GM21576 (cell line): Measurements from ENCODE around the gene LRR1.
"Not testable (repeated sequence)": the region's sequence is repeated elsewhere in the genome, so short reads cannot be mapped to it uniquely, and the experiment has no call there.

Source experiments
- ATAC-seq: cut with Tn5 transposase; IDR thresholded peaks from one replicate; pipeline ENCODE4 v1.9.1; 2021; ENCODE audit warnings: mild to moderate bottlenecking, moderate library complexity; ENCODE audit not compliant: unreplicated experiment

LRR1 gene

DNA sequence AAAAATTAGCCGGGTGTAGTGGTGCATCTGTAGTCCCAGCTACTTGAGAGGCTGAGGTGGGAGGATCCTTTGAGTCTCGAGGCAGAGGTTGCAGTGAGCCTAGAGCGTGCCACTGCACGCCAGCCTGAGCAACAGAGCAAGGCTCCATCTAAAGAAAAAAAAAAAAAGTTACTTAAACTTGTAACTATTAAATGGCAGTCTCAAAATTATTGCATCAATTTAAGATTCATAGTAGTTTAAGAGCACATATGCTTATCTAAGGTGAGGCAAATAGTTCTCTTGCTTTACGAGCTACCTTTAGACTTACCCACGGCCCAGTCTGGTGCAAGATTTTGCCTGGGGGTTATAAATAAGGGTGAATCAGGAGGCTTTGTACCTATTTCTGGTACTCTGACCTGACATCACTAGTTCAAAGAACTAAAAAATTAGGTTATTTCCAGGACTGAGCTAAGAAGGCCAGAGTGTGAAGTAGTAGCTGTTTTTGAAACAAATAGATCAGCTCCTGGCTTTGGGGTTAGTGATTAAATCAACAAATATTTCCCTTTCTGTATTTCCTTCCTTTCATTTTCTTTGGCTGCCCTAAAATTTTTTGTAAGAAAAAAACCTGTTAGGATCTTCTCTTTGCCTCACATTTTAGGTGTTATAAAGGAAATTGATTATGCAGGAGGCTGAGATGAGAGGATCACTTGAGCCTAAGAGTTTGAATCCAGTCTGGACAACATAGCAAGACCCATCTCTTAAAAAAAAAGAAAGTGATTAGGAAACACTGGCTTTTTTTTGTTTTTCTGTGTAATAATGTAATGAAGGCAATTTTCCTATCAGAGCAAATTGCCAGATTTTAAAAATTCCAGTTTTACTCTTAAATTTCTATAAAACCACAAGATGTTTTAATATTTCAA lies 25.4 kb downstream of the LRR1 start:
- no peak for ATAC-seq

DNA sequence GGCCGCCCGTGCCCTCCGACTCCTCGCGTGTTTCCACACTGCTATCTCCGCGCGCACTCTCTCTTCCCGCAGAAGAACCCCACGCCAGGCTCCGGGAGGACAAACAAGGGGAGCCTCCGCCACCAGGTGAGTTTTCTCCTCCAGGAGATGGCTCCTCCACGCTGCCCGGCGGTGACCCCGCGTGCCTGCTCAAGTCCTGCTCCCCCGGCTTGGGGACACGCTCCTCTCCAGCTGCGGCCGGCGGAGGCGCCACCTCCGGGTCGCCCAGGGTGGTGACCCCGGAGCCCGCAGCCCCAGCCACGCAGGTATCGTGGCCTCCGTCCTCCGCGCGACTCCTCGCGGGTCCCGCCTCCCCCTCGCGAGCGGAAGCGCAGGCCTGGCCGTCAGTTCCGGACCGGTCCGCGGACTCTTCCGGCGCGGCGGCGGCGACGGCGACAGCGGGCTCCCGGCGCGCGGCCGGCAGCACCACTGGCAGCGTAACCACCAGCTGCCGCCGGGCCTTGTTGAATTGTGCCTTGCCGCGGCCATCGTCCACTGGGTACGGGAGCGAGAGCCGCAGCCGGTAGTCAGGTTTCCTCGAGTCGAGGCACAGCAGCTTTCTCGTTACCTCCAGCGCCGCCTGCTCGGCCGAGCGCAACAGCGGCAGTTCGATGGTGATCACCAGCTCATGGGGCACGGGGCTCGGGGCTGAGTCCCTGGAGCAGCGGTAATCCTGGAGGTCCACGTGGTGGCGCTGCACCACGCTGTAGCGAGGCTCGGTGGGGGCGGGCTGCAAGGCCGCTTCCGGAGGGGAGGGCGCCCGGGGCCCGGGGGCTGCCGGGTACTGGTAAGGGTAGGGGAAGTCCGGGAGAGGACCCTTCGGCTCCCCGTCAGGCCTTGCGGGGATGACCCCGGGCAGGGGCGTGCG lies 35.2 kb downstream of the LRR1 start:
- peak; percentile 72 for ATAC-seq

DNA sequence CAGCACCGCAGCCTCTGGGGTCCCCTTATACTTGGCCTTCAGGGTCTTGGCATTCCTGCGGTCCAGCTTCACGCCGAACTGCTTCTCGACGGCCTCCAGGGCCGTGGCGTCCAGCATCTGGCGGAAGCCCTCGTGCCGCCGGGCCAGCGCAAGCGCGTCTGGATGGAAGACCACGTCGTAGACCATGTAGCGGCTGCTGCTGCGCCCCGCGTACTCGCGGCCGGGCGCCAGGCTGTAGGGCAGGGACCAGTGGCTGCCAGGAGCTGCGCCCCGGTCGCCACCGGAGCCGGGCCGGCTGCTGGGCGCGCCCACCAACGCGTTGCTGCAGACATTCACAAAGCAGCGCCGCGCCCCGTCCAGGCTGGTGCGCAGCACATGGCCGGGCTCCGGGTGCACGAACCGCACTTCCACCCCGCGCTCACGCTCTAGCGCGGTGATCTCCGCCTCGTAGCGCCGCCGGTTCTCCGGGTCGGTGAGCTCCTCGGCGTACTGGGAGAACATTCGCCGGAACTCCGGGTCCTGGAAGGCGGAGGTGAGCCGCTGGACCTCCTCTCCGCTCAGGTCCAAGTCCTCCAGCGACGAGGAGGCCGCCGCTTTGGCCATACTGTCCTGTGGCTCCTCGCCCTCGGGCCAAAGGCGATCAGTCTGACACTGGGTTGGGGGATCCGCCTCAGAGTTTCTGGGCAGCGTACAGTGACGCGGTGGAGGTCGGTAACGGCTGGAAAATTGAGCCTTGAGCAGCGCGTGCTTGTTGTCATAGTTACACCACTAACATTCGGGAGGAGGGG lies 36.0 kb downstream of the LRR1 start, which contains the start of gene DNAAF2:
TSS of gene DNAAF2 (minus strand) at position 698 of the 788 bp plus-strand sequence. CDS start at position 603, 95 bp downstream.
- peak; percentile 37 for ATAC-seq

DNA sequence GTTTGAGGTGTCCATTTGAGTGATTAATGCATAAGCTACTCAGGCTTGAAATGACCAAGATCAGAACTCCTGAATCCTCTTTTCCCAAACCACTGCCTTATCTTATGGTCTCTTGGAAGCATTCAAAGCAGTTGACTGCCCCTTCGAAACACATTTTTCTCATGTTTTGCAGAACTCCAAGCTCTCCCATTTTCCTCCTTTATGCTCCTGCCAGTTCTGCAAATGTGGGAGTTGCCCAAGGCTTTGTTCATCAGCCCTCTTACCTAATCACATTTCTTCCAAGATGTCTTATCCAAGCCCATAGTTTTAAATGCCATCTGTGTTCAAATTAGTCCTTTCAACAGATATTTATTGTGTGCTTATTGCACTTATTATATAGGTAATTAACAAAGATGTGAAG lies 38.1 kb downstream of the LRR1 start:
- no peak for ATAC-seq

DNA sequence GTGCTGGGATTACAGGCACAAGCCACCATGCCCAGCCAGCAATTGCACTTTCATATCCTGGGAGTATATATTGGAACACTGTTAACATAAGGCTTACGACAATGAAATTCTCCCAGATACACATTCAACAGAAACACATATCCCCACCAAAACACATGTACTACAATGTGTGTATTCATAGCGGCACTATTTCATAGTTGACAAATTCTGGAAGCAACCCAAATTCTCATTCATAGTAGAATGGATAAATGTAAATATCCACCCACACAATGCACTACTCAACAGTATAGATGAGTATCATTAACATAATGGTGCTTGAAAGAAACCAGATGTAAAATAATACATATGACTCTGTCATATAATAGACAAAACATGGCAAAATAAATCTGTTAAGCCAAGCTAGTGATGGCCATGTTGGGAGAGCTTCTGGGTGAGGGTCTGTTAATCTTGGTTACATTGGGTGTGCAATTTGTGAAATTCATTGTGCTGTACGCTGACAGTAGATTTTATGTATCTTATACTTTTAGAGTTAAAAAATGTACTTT lies 38.9 kb downstream of the LRR1 start:
- ATAC-seq = no peak

DNA sequence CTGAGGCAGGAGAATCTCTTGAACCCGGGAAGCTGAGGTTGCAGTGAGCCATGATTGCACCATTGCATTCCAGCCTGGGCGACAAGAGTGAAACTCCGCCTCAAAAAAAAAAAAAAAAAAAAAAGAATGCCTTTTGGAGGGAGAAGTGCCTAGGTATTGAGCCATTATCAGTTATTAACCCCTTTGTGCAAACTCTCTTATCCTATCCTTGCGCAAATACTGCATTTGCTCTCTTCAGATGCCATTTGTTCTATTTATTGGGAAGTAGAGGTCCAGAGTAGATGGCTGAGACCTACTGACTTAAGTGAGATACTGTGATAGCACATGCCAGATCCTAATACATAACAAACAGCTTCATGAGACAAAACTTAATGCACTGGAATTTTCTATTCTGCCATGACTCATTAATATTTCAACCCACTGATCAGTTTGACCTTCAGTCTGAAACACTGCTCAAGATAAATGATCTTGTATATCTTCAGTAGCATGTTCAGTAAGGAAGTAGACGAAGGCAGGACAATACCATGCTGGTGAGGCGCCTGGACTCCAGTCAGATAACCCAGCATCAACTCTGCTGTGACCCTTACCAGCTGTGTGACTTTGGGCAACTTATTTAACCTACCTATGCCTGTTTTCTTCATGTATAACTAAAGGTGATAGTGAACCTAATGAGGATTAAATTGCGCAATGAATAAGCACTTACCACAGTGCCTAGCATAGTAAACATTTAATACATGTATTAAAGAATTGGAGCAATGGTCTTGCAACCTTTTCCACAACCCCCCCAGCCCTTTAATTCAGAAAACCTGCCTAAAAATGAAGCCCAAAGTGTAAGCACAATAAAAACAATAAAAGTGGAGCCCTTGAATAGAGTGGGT lies 42.0 kb downstream of the LRR1 start:
- no peak for ATAC-seq

DNA sequence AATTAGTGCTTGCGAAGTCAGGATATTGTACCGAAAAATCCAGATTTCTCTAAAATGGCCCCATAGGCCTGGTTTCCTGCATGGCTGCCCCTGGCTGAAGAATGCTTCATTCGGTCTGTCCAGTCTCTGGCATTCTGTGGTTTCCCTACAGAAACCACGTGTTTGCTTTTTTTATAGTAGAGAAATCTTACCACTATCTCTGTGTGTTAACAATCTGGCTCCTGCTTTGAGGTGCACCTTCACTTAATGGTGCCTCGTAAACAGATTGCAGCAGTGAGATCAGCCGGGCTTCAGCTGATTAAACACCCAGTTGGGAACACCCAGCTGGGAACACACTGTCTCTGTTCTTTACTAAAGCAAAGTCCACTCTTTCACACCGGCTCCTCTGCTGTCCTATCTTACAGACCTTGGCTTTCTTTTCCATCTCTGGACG lies 43.0 kb downstream of the LRR1 start:
- no peak for ATAC-seq

DNA sequence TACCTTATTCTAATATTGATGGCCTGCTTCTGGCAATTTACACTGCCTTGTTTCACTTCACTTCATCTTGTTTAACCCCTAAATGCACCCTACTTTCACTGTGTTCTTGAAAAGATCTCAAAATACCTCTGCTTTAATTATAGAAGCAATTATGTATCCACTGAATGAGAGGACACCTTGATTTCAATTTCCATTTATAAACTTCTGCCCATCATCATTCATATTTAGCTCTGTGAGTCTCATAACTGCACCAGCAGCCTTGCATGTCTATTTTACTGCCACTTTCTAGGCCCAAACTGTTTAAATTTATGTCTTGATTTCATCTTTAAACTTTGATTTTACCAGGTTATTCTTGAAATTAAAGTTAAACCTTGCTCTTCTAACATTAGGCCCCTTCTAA lies 43.4 kb downstream of the LRR1 start:
- no peak for ATAC-seq

DNA sequence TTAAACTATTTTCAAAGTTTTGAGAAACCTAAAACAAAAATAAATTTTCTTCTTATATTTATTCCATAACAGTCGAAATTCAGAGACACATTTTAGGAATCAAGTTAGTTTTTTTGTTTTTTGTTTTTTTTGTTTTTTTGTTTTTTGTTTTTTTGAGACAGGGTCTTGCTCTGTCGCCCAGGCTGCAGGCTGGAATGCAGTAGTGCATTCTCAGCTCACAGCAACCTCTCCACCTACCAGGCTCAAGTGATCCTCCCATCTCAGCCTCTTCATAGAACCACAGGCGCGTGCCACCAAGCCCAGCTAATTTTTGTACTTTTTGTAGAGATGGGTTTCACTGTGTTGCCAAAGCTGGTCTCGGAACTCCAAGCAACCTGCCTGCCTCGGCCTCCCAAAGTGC lies 54.8 kb downstream of the LRR1 start:
- ATAC-seq = no peak

DNA sequence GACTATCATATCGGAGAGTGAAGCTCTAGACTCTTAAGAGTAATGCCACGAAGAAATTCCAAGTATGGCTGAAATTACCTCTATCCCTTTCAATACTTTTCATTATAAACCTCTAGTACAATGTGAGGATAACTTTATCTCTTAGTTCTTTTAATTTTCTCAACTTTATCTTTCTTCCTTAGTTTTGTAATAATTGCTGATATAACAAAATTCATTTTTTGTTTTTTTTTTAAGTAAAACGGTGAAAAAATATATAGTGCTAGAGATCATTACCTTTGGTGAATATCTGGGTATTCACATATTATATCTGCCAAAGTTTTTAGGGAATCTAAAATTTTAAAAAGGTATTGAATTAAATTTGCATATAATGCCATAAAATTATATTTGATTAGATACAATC lies 55.8 kb downstream of the LRR1 start:
- no peak for ATAC-seq

DNA sequence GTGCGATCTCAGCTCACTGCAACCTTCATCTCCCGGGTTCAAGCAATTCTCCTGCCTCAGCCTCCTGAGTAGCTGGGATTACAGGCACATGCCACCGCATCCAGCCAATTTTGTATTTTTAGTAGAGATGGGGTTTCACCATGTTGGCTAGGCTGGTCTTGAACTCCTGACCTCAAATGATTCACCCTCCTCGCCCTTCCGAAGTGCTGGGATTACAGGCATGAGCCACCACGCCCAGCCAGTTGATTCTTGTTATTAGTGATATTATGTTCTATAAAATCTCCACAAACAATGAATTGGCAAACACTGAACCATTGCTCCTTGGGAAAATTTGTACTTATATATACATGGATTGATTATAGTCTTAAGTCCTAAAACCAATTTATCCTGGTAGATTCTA lies 58.8 kb downstream of the LRR1 start:
- not testable (repeated sequence) for ATAC-seq

DNA sequence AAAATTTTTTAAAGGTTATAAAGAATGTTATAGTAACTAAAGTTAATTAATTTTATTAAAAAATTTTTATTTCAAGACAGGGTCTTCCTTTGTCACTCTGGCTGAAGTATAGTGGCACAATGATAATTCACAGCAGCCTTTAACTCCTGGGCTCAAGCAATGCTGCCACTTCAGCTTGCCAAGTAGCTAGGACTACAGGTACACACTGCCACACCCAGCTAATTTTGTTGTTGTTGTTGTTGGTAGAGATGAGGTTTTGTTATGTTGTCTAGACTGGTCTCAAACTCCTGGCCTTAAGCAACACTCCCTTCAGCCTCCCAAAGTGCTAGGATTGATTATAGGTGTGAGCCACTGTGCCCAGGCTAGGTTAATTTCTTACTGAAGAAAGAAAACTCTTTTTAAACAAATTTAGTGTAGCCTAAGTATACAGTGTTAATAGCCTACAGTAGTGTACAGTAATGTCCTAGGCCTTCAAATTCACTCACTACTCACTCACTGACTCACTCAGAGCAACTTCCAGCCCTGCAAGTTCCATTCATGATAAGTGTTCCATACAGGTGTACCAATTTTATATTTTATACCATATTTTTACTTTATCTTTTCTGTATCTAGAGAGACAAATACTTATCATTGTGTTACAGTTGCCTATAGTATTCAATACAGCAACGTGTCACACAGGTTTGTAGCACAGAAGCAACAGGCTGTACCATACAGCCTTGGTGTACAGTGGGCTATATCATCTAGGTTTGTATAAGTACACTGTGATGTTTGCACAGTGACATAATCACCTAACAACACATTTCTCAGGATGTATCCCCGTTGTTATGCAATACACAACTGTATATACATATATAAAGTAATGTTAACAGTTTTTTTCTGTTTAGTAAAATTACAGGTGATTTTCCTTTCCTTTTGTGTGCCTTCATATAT lies 61.1 kb downstream of the LRR1 start:
- ATAC-seq = no peak
